Left forelimb (tissue), 1 donor: Measurements from ENCODE around the gene TBXA2R.
"Not testable (repeated sequence)": the region's sequence is repeated elsewhere in the genome, so short reads cannot be mapped to it uniquely, and the experiment has no call there.

Source experiments
- DNase-seq: peaks from one replicate; pipeline ENCODE4 v3.0.0-alpha.2; 2018; ENCODE audit warnings: low spot score

The TBXA2R gene

DNA sequence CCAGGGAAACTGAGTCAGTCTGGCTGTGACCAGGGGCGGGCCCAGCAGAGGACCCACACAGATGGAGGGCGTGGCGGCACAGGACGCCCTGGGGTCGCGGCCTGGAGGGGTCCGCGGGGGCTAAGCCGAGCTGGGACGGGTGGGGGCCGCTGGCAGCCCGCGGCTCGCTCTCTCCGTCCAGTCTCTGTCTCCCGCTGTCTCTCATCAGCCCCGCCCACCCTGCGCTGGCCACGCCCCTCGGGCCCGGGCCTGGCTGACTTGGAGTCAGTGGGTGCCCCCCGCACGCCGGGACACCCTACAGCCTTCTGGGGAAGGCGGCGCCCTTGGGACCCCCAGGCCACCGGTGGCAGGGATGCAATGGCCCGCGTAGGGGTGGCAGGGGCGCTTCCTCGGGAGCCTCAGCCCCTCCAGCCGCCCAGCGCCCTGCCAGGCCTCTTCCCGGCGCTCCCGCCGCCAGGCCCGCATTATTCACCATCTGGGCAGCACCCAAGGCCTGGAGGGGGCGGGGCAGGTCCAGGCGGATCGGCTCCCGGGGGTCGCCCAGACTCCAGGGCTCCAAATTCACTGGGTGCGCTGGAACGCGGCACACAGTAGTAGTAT is at the start of gene TBXA2R:
TBXA2R (minus strand) TSS at position 186 of the 600 bp plus-strand sequence. CDS start 6,241 bp downstream, outside the sequence.
- DNase-seq, result no peak

DNA sequence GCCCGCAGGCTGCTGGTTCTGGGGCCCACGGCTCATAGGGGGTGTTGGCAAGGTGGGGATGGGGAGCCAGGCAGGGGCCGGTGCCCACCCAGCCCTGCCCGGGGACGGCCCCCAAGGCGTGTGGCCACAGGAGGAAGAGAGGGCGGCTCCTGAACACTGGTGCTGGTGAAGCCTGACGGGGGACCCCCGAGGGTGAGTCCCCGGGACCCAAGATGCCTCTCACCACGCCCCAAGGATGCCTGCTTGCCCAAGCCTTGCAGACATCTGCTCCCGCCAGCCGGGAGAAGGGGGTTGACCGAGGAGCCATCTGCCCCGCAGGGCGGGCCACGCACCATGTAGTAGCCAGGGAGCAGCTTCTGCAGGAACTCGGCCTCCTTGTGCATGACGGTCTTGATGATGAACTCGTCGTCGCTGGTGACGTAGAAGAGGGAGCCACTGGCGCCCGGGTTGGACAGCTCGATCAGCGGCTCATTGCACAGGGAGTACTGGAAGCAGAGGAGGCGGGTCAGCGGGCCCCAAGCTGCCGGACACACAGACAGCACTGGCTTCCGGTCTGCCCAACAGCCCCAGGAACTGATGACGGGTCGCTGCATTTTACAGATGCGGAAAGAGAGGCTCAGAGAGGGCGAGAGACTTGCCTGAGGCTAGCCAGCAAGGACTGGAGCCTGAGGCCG is 49.5 kb upstream of the TBXA2R start:
- DNase-seq, result no peak

DNA sequence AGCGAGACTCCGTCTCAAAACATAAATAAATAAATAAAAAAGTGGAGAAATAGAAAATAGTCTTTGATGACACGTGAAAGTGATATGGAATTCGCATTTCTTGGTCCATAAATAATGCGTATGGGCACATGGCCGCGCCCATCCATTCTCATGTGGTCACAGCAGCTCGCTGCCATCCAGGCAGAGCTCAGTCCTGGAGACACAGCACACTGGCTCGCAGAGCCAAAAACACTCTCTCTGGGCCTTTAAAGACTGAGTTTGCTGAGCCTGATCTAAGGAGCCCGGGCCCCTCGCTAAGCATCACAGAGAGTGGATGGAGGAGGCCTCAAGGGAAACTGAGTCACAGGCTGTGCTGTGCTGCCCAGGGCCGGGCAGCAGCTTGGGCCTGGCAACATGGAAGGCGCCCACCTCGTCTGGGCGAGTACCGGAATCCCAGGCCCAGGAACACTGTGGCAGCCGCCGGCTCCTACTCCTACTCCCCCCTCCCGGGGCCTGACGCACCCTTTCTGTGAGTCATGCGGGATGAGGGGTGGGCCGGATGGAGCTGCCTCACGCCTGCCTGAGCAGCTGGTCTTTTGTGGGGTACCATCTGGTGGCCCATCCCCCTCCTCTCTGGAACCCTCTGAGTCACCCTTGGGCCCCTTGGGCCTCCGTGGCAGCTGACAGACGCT is 48.9 kb upstream of the TBXA2R start:
- no peak for DNase-seq

DNA sequence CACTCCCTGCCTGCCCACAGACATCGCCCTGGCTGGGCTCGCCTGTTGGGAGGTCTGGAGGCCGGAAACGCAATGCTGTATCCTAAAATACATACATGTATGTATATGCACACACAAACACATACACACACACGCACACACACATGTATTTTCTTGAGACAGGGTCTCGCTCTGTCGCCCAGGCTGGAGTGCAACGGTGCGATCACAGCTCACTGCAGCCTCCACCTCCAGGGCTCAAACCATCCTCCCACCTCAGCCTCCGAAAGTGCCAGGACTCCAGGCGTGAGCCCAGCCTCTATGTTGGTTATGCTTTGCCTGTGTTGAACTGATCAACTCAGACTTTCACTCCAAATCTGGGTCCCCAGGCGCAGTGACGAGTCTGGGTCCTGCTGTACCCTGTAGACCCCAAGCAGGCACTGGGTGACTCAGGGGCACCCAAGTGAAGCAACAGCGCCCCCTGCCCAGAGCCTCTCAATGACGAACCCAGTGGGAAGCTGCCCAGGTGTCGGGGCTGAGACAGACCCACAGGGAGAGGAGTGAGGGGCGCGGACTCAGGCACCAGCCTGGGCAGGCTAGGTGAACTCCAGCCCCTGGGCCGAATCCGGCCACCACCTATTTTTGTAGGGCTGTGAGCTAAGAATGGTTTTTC is 47.3 kb upstream of the TBXA2R start:
- DNase-seq, result no peak

DNA sequence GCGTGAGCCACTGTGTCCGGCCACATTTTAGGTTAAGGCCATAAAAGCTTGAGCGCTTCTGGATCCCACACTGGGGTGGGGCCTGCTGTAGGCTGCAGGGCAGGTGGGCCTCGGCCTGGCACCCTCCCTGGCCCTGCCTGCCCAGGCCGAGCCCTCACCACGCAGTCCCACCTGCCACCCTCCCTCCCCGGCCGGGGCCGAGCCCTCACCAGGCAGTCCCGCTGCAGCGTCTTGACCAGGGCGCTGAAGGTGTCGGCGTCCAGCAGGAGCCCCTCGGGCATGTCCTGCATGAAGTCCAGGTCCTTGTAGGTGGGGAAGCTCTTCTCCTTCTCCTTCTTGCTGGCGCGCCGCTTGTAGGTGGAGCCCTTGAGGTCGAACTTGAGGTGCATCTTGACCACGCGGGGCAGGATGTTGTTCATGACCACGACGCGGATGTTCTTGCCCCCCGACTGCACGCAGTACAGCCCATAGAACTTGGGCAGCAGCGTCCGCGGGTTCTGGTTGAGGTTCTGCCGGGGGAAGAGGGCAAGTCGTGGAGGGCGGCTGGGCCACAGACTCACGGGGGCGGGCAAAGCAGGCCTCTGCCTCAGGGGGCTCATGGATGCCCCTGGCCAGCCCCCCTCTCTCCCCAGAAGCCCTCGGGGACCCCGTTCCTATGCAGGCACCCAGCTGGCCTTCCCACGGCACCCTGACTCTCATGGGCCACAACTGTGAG is 46.6 kb upstream of the TBXA2R start:
- DNase-seq, result no peak

DNA sequence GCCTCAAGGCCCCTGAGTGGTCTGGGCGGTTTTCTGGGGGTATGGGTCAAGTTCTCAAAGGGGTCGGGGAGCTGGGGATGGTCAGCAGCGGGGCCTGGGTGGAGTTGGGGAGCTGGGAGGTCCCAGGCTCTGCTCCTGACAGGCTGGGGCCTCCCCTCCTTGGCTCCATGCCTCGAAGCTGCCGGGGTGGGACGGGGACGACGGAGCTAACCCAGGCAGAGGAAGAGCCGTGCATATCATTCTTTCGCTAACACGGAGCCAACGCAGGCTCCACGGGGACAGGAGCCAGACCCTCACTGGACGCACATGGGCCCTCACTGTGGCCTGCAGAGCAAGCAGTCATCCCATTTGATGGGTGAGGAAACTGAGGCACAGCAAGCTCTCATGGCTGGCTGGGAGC is 45.7 kb upstream of the TBXA2R start:
- DNase-seq, result no peak

DNA sequence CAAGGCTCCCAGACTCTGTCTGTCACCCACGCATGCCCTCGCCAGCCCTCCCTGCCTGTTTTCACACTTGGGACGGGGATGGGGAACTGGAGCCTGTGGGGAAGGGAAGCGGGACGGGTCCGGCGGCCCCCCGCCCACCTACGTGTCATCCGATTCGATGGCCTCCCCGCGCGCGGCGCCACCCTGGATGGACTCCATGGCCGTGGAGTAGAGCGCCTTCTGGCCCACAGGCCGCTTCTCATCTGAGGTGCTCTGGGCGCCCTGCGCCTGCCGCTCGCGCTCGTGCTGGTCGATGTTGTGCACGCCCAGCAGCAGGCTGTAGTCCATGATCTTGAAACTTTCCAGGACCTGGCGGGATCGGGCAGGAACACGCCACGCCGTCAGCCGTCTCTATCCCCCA is 45.0 kb upstream of the TBXA2R start:
- DNase-seq, result no peak

DNA sequence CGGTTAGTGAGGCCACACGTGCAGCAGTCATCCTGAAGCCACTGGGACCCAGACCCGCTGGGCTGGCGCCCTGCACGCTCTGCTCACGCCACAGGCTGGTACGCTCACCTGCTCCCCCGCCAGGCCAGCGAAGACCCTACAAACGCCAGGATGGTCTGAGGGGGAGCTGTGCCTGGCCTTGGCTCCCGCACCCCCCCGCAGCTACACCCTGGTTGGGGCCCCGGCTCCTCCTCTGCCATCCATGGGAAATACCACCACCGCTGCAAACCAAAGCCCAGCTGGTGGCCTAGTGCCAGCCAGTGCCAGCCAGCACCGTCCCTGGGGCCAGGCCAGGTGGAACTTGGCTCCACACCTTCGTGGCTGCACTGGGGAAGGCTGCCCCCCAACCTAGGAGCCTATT is 43.2 kb upstream of the TBXA2R start:
- DNase-seq, result no peak

DNA sequence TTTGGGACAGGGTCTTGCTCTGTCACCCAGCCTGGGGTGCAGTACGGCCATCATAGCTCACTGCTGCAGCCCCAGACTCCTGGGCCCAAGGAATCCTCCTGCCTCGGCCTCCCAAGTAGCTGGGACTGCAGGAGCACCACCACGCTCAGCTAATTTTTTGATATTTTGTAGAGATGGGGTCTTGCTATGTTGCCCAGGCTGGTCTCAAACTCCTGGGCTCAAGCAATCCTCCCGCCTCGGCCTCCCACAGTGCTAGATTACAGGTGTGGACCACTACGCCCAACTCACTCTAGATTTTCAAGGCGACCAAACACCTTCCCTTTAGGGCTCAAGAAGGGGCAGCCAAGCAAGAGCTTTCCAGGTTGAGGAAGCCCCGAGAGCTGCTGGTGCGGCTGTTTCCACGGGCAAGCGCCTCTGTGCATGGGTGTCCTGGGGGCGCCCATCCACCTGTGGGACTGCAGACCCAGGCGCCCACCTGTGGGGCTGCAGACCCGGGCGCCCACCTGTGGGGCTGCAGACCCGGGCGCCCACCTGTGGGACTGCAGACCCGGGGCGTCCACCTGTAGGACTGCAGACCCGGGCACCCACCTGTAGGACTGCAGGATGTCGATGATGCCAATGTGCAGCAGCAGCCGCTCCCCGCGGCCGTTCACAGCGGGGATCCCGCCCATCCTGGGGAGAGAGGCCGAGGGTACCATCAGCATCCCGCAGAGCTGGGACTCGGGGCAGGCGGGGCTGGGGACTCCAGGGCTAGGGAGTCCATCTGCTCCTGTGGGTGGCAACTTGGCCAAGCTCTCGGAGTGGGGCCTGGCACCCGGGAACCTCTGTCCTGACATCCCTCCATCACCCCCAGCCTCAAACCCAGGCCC is 41.6 kb upstream of the TBXA2R start:
- DNase-seq, result no peak

DNA sequence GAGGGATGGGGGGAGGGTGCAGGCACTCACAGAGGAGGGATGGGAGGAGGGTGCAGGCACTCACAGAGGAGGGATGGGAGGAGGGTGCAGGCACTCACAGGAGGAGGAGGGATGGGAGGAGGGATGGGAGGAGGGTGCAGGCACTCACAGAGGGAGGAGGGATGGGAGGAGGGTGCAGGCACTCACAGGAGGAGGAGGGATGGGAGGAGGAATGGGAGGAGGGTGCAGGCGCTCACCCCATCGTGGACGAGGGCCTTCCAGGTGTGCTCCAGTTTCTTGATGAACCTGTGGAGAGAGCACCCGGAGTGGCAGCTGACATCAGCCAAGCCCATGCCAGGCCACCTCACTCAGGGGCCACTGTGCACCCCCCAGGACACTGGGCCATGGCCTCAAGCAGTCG is 40.4 kb upstream of the TBXA2R start:
- DNase-seq, result not testable (repeated sequence)

DNA sequence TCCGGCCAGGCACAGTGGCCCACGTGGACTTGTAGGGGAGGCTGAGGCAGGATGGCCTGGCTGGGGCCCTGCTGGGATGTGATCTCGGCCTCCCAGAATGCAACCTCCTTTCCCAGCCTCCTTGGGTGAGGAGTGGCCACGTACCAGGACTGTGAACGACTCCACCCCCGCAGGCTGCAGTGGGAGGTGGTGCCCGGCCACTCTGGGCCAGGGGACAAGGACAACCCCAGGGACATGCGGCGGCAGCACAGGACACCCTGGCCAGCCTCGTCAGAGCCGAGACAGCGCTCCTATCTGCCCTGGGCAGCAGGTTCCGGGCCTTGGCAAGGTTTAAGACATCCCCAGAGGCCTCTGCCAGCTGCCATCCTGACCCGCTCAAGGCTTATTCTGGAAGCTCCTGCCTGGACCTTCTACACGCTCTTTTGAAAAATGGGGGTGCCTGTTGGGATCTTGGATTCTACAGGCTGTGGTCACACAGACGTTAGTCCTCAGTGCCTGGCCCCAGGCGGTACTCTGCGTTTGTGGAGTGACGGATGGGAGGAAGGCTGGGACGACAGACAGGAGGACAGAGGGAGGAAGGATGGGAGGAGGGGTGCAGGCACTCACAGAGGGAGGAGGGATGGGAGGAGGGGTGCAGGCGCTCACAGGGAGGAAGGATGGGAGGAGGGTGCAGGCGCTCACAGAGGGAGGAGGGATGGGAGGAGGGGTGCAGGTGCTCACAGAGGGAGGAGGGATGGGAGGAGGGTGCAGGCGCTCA is 39.8 kb upstream of the TBXA2R start:
- DNase-seq, result no peak

DNA sequence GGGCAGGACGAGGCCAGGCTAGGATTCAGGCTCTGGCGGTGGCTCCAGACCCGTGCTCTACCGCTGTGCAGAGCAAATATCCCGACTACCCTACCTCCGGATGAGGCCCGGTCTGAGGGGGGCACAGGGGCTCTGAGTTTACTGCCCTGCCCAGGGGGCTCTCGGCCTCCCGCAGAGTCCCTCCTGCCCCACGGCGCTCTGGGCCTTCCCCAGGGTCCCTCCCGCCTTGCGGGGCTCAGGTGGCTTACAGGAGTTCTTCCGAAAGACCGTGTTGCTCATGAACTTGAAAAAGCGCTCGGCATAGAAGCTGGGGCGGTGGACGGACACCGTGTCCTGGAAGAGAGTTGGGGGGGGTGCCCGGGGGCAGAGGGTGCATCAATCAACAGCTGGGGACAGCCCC is 39.1 kb upstream of the TBXA2R start:
- no peak for DNase-seq

DNA sequence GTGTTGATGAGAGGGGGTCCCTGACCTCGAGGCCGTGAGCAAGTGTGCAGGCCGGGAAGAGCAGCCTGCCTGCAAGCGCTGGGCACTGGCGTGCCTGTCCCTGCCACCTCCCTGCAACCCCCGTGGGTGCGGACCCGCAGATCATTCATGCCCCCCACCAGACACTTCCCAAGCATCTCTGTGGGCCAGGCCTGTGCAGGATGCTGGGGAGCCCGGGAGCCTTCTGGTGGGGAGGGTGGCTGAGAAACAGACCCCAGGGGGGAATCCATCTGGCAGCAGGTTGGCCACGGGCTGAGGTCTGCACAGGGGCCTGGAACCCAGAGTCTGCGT is 38.4 kb upstream of the TBXA2R start:
- no peak for DNase-seq

DNA sequence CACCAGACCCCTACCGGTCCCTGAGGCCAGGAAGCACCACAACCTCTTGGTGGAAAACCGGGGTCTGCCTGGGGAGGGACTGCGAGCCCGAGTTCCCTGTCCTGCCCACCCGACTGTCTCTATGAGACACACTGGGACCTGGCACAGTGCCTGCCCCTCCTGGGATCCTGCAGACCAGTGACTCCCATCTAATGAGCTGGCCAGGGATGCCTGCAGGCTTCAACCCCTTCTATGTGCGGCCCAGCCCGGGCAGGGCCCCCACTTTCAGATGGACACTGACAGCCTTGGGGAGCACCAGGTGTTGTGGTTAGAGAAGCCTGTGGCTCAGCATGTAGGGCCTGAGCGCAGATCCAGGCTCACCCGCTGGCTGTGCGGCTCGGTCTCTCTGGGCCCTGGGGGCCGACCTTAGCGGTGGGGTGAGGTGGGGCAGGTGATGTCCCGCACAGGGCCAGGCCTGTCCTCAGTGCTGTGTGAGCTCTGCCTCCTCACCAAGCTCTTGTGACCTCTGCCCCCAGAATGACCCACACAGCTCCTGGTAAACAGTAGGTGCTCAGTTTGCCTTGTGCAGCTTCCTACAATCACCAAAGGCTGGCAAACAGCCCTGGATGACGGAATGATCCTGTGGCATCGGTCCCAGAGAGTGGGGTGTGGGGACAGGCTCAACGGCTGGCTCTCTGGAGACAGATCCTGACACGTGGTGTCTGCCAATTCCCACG is 37.8 kb upstream of the TBXA2R start:
- no peak for DNase-seq

DNA sequence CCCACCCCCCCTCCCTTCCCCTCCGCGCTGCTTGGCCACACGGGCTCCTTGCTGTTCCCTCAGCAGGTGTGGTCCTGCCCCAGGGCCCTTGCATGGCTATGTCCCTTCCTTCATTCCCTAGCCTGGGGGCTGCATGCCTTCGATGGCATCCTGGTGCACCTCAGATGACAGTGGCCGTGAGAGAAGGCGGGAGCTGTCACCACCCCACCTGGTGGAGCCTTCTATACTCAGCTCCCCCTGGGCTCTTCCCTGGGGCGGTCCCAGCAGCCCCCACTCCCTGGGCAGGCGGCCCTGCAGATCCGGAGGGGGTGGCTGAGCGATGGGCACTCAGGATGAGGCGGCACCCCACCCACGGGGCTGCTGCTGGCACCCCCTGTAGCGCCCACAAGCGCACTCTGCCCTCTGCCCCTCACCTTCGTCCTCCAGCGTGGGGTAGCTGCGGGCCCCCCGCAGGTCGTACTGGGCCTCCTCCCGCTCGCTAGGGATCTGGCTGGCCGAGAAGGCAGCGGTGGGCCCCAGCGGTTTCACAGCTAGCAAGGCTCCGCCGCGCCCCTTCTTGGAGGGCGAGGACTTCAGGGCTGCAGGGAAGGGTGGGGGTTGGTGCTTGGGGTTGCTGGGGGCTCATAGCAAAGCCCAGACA is 37.1 kb upstream of the TBXA2R start:
- DNase-seq, result no peak

DNA sequence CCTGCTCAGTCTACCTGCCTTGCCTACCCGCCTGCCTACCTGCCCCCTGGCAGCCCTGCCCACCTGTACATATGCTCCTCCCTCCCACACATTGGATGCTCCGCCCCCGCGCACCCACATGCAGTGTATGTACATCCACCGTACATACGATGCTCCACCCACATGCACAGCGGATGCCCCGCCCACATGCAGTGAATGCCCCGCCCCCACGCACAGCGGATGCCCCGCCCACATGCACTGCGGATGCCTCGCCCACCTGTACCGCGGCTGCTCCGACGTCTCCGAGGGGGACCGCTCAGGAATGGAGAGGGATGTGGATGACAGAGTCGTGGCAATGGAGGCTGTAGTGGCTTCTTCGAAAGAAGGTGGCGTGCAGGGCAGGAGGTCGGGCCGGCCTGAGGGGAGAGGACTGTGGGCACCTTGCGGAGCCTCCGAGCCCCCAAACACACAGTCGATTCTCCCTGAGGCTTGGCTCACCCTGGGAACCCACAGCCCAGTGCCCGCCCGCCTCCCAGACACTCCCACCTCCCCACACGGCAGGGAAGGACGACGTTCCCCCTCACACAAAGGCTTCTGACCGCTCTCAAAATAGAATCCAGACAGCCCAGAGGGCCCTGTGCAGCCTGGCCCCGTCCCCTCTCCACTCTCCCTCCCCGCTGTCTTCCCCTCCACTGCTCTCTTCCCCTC is 36.5 kb upstream of the TBXA2R start:
- DNase-seq, result no peak

DNA sequence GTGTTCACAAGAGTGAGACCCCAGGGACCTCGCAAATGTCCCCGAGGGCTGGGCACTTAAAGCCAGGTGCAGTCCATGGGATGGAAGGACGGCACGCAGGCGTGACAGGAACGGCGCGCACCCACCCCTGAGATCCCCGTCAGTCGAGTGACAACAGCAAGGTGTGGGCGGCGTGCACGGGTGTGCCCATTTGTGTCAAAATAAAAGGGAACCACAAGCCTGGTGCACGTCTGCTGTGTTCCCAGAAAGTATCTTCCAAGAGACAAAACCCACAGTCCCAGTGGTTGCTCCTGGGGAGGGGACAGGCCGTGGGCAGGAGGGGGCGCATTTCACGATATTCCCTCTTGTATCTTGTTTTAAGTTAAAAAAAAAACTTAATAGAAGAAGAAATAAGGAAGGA is 35.6 kb upstream of the TBXA2R start:
- no peak for DNase-seq

DNA sequence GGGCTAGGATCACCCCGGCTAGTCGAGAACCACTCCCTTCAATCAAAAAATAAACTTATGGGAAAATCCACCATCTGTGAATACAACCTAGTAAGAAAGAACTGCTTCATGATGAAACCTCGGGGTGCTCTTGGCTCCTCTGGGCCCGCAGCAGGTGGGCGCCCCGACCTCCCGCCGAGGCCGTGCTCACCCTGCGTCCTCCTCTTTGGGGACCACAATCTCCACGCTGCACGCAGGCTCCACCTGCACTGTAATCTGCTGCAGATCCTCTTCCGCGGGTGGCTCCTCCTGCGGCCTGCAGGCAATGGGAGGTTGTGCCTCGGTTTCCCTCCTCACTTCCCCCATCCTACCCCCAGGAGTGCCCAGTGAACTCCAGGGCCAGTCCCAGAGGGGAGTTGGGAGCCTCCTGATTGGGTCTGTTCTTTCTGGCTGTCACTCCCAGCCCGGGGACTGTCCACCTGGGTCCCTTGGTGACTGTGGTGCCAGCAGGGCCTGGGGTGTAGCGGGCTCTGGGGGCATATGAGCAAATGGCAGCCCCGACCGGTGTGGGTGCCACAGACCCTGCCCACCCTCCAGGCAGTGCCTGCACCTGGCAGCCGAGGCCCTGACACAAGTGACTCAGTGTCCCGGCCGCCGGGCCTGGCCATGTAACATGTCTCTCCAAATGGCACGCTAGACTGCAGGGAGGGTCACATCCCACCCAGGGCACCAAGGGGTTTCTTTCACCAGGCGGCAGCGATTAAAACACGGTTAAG is 35.0 kb upstream of the TBXA2R start:
- DNase-seq, result no peak
